Motor neuron (in vitro differentiated cells): Measurements from ENCODE around the gene ZNF593OS. TPM values are rescaled to one million over a fixed set of nuclear protein-coding genes. Genes with fewer than 3 reads are reported as not detected.

Experiments
- ATAC-seq, 8 experiments: fragments of 200-7000 bp; cut with Tn5 transposase; replicated peaks in 6 of 8; 2 replicates each; pipeline ENCODE4 v1.8.0; 2021; ENCODE audit warnings: mild to moderate bottlenecking in 8 of 8, moderate library complexity in 8 of 8
- H3K27ac ChIP-seq, 2 donors: fragments of 250-450 bp; sonication (Bioruptor Pico); 2 replicates each; pipeline ENCODE4 v1.9.0; 2021; ENCODE audit warnings: antibody characterized with exemption in 2 of 2, mild to moderate bottlenecking in 2 of 2, moderate library complexity in 1 of 2
- H3K4me1 ChIP-seq, 2 donors: fragments of 250-450 bp; sonication (Bioruptor Pico); replicated peaks in 1 of 2; 2 replicates each; pipeline ENCODE4 v1.6.1; 2021; ENCODE audit warnings: antibody characterized with exemption in 2 of 2, mild to moderate bottlenecking in 2 of 2, moderate library complexity in 1 of 2
- H3K4me3 ChIP-seq, 5 donors: fragments of 250-450 bp; sonication (Bioruptor Pico); 2 replicates each; pipeline ENCODE4 v1.9.0; 2021; ENCODE audit warnings: antibody characterized with exemption in 5 of 5, mild to moderate bottlenecking in 5 of 5, moderate library complexity in 4 of 5
- WGBS, 10 experiments: fragments of 450-650 bp; shearing (Covaris generic); methylation state at CpG; one replicate each; pipeline ENCODE4 v1.0.0; 2022; 5-methylcytosine and 5-hydroxymethylcytosine counted together
- in situ Hi-C, 9 experiments: fragments of 400-800 bp; cut with MboI; loops; one replicate each; pipeline ENCODE4 v1.15.0; 2021; ENCODE audit warnings: low sequenced_read_pairs in 9 of 9, low pct_unique_long_range_greater_than_20kb in 2 of 9; ENCODE audit not compliant: unreplicated experiment in 9 of 9
- total RNA-seq, 8 experiments: library from RNA; unstranded; fragments of 300-600 nt; gene quantifications; 2 replicates each; pipeline versions ENCODE4 v1.2.3 to v1.2.4, GENCODE V29; 2022

Gene ZNF593OS
- total RNA-seq, 8 experiments from 2014 or later: 0.54 to 5.7 (median 3.5) TPM

DNA sequence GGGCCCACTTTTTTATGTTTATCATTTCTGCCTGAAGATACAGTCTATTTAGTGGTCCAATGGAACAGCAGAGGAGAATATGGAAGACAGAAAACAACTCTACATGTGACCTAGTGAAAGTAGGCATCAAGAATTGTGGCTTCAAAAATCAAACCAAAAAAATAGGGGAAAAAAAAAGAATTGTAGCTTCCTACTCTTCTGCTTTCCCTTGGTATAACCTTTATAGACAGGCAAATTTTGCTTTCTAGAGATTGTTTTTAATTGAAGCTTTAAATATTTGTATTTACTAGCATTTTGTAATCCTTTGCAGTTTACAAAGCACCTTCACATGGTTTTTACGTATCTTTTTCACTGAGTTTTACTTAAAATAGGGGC, 45.7 kb downstream of the ZNF593OS start:
- Histone ChIP-seq H3K4me1 (peaks cover 0 to 5% of the 10 kb centered on the region in 2 donors), H3K4me3 (no peak overlapping the region), H3K27ac (no peak overlapping the region)
- ATAC-seq: no peak
- in situ Hi-C loops: no loop called here
- WGBS, 10 experiments: 67 to 100% (median 94%) methylated on average over 1 of the region's 1 CpG; no CpG with 5 or more reads in 1 of the 10 experiments

DNA sequence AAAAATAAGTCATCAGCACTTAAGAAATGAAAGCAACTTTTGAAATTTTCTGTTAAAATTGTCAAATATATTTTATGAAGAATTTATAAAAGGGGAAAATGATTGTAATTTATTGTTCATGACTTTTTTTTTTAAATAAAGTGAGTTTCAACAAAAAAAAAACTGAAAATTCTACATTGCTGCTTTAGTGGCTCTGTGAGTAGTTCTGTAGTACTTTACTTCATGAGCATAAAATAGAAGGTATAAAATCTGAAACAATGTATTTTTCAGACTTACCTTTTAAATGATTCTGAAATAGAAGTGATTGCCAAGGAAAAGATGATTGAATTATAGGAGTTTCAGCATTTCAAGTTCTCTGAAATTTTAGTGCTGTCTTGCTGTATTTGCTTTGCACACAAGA, 46.2 kb downstream of the ZNF593OS start:
- H3K4me3 ChIP-seq: no peak overlapping the region
- no peak overlapping the region for H3K27ac ChIP-seq
- H3K4me1 ChIP-seq: peaks cover 0 to 5% of the 10 kb centered on the region in 2 donors
- in situ Hi-C loops: no loop called here
- no peak for ATAC-seq

DNA sequence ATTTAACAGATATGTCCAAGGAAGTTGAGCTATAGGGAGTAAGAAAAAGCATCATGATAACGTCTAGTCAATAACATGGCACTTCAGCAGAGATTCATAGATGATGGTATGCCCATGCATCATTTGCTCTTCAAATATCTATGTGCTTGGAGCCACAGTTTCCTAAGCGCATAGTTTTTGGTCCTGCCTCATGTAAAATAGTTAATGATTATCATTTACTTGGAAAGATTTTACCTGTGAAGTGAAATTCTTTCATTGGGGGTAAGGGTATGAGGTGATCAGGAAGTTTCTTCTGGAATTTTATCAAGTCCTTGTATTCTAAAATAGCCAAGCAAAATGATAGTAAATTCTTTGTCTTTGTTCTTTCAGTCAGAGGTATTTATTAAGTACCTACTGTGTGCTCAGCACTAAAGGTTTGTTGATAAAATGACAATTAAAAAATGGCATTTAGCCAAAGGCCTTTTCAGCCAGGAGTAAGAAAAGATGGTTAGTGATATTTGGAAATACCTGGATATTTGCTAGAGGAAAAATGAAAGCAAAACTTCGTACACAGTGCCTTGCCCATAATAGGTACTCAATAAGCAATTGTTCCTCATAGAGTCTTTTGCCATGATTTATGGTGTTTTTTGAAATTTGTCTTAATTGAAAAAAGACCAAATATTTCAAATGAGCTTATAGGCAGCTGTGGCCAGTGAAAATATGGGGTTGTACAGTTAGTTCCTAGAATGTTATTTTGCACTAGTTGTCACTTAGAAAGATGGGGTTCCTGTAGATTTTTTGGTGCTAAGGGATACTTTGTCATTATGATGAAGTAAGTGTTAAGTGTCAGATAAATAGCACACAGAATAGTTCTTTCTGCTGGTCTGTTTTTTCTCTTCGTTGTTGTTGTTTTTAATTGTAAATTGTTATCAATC, 47.0 kb downstream of the ZNF593OS start:
- Histone ChIP-seq H3K4me3 (no peak overlapping the region), H3K27ac (no peak overlapping the region), H3K4me1 (peaks cover 0 to 5% of the 10 kb centered on the region in 2 donors)
- in situ Hi-C loops: no loop called here
- WGBS, 10 experiments: 31 to 94% (median 81%) methylated on average over 2 to 4 of the region's 4 CpGs
- ATAC-seq: no peak

DNA sequence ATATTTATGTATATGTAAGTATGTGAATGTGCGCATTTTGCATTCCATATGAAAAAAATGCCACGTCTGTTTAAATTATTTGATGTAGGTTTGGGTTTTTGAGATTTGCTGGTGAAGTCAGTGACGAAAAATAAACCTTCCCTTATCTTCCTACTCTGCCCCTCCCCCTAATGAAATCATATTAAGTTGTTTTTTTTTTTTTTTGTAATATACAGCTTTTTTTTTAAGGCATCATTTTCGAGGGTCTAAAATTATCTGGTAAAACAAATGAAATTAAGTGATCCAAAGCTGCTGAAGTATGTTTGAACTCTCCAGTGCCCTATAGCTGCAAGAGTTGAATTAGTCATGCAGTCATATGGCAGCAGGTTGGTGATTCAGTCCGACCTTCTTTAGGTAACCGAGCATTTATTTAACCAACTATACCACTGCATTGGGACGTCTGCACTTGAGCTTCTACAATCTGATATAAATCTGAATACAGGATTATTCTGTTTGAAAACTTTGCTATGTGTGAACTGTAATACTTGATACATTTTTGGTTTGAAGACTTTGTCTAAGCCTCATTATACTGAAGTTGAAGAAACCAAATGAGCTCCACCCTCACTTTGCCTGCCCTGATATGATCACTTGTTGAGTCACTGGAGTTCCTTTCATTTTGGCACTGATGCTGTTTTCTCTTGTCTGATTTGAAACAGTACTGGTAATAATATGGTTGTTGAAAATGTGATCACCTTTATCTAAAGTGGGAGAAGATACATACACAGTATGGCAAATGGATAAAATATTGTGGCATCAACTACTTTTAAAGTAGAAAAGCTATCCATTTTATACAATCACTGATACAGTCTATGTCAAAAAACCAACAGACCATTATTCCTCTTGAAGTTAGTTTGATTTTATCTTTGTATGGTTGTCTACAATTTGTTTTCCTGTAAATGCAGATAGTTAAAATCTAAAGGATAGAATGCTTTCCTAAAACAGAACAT, 48.4 kb downstream of the ZNF593OS start:
- WGBS, 10 experiments: 32 to 97% (median 86%) methylated on average over 3 to 7 of the region's 7 CpGs
- in situ Hi-C loops: no loop called here
- H3K4me1 ChIP-seq: peaks cover 0 to 5% of the 10 kb centered on the region in 2 donors
- H3K4me3 ChIP-seq: no peak overlapping the region
- ATAC-seq: peak in 3 of 8 experiments; percentile 7 to 83 (median 83)
- H3K27ac ChIP-seq: no peak overlapping the region

DNA sequence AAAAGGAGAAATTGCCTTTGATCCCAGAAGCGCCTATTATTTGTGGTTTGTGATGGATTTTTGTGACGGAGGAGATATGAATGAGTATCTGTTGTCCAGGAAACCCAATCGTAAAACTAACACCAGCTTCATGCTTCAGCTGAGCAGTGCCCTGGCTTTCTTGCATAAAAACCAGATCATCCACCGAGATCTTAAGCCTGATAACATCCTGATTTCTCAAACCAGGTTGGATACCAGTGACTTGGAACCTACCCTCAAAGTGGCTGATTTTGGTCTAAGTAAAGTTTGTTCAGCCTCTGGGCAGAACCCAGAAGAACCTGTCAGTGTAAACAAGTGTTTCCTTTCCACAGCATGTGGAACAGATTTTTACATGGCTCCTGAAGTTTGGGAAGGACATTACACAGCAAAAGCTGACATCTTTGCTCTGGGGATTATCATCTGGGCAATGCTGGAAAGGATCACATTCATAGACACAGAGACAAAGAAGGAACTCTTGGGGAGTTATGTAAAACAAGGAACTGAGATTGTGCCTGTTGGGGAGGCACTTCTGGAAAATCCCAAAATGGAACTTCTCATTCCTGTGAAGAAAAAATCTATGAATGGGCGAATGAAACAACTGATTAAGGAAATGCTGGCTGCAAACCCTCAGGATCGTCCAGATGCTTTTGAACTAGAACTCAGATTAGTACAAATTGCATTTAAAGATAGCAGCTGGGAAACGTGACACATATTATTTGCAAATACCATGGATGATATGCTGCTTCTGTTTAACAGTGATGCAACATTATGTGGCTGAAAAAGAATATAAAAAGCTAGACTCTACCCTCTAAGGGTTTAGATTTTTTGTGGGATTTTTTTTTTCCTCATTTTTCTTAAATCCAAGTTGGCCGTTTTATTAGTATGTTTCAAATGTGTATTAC, 49.5 kb downstream of the ZNF593OS start:
- no peak overlapping the region for H3K27ac ChIP-seq
- H3K4me3 ChIP-seq: no peak overlapping the region
- H3K4me1 ChIP-seq: peaks cover 0 to 3% of the 10 kb centered on the region in 2 donors
- WGBS, 10 experiments: 34 to 98% (median 79%) methylated on average over 2 to 8 of the region's 8 CpGs
- peak in 3 of 8 experiments; percentile 24 to 74 (median 63) for ATAC-seq
- in situ Hi-C loops: no loop called here

DNA sequence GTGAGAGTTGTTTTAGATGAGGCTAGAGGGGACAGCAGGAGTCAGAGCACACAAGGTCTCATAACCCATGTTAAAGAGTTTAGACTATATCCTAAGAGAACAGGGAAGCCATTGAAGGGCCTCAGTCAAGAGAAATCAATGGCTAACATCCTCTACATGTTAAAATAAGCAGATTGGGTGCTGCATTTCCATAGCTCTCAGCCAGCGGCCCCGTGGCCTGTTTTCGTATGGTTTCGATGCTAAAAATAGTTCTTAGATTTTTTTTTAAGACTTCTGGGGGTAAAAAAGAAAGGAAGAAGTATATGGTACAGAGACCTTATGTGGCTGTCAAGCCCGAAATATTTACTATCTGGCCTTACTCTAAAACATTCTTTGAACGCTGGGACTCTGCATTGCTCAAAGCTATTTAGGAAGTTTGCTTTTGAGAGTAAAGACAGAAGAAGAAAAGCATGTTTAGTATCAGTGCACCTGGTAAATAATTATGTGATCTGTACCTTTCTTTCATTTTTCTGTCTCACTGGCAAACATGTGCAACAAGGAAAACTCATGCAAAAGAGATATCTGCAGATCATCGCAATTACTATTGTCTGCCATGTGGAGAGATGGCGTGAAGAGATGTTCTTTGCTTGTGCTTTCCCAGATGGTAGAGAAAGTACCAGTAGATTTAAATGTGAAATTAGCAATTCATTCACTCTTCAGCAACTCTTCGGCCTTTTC, 51.6 kb downstream of the ZNF593OS start:
- no peak overlapping the region for H3K4me3 ChIP-seq
- WGBS, 10 experiments: 56 to 100% (median 92%) methylated on average over 2 to 8 of the region's 9 CpGs
- ATAC-seq: no peak
- in situ Hi-C loops: no loop called here
- H3K27ac ChIP-seq: no peak overlapping the region
- H3K4me1 ChIP-seq: no peaks in the 10 kb centered on the region

Other genes with a start within 250 kb of the ZNF593OS start
- gene PAFAH2, start 173.8 kb downstream of the ZNF593OS start, total RNA-seq: 10 to 100 TPM in 1 of 8 experiments, 1 to 10 TPM in 7; 6.0 to 11.8 (median 8.9) TPM
- gene EXTL1, start 150.1 kb downstream of the ZNF593OS start, total RNA-seq: 10 to 100 TPM in 1 of 8 experiments, 1 to 10 TPM in 5, under 1 TPM in 2; 0.36 to 24.9 (median 1.6) TPM
- gene SLC30A2, start 125.7 kb downstream of the ZNF593OS start, total RNA-seq: 1 to 10 TPM in 4 of 8 experiments, under 1 TPM in 4; 0.10 to 5.7 (median 0.84) TPM
- 1 to 10 TPM in 1 of 8 experiments, under 1 TPM in 2, not detected in 5; 0.29 to 1.0 (median 0.31) TPM for gene TRIM63, start 104.2 kb downstream of the ZNF593OS start, total RNA-seq
- 10 to 100 TPM in 6 of 8 experiments, 1 to 10 TPM in 2; 1.7 to 33.5 (median 24.1) TPM for gene PDIK1L, start 60.0 kb downstream of the ZNF593OS start, total RNA-seq
- gene FAM110D, start 12.8 kb downstream of the ZNF593OS start, total RNA-seq: 1 to 10 TPM in 1 of 8 experiments, under 1 TPM in 7; 0.15 to 1.1 (median 0.52) TPM
- 1 to 10 TPM in 2 of 8 experiments, under 1 TPM in 3, not detected in 3; 0.54 to 1.3 (median 0.92) TPM for gene C1orf232, start 2.9 kb downstream of the ZNF593OS start, total RNA-seq
- gene ZNF593, start 1.9 kb downstream of the ZNF593OS start, total RNA-seq: 100 to 1,000 TPM in 1 of 8 experiments, 10 to 100 TPM in 7; 29.9 to 109 (median 47.4) TPM
- gene CNKSR1, start 5.7 kb upstream of the ZNF593OS start, total RNA-seq: 1 to 10 TPM in 5 of 8 experiments, under 1 TPM in 3; 0.24 to 5.2 (median 2.1) TPM
- under 1 TPM in 2 of 8 experiments, not detected in 6; 0.08 to 0.52 TPM for gene CATSPER4, start 18.8 kb upstream of the ZNF593OS start, total RNA-seq
- gene CEP85, start 62.4 kb upstream of the ZNF593OS start, total RNA-seq: 10 to 100 TPM in 7 of 8 experiments, 1 to 10 TPM in 1; 8.6 to 39.1 (median 19.6) TPM
- 100 to 1,000 TPM in 1 of 8 experiments, 10 to 100 TPM in 7; 34.1 to 125 (median 45.5) TPM for gene SH3BGRL3, start 108.3 kb upstream of the ZNF593OS start, total RNA-seq
- gene UBXN11, start 134.8 kb upstream of the ZNF593OS start, total RNA-seq: 10 to 100 TPM in 6 of 8 experiments, 1 to 10 TPM in 2; 5.0 to 28.2 (median 13.7) TPM
- gene CD52, start 146.1 kb upstream of the ZNF593OS start, total RNA-seq: under 1 TPM in 3 of 8 experiments, not detected in 5; 0.49 to 0.76 (median 0.71) TPM
- 1 to 10 TPM in 5 of 8 experiments, under 1 TPM in 3; 0.25 to 3.5 (median 2.1) TPM for gene CRYBG2, start 182.3 kb upstream of the ZNF593OS start, total RNA-seq
- 1 to 10 TPM in 1 of 8 experiments, under 1 TPM in 4, not detected in 3; 0.27 to 1.4 (median 0.63) TPM for gene ZNF683, start 200.9 kb upstream of the ZNF593OS start, total RNA-seq
- gene LIN28A, start 239.0 kb upstream of the ZNF593OS start, total RNA-seq: 10 to 100 TPM in 1 of 8 experiments, 1 to 10 TPM in 3, under 1 TPM in 4; 0.14 to 66.0 (median 2.9) TPM